Activated naive CD8-positive, alpha-beta T cell treated with anti-CD3 and anti-CD28 coated beads, Interleukin-2, amount 50 U/mL, for 16 hours (primary cell): ENCODE results near the gene CFAP61.

ENCODE experiments used
- DNase-seq: peaks from one replicate; pipeline ENCODE4 v3.0.0-alpha.2; 2020; ENCODE audit warnings: low read depth, low spot score

Gene CFAP61

GRCh38 chr20:20173254-20173653 is 120.9 kb downstream of the CFAP61 start:
- no peak for DNase-seq

- no peak for DNase-seq
Observed at GRCh38 chr20:20174089-20174835, 121.9 kb downstream of the CFAP61 start.

GRCh38 chr20:20181322-20181721 is 129.0 kb downstream of the CFAP61 start:
- no peak for DNase-seq

GRCh38 chr20:20184149-20184548 is 131.8 kb downstream of the CFAP61 start:
- no peak for DNase-seq

DNA sequence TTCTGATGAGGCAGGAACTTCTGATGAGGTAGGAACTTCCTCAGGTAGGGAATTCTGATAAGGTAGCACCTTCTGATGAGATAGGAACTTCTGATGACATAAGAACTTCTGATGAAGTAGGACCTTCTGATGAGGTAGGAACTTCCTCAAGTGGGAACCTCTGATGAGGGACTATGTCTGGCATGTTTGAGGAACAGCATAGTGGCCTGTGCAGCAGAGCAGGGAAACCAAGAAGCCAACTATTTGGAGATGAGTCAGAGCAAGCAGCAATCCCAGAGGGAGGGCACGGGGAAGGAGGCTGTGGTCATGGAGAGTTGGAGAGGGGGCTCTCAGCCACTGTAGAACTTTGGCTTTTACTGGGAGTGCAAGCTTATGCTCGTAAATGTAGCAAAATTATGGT is 132.4 kb downstream of the CFAP61 start:
- DNase-seq = no peak

DNA sequence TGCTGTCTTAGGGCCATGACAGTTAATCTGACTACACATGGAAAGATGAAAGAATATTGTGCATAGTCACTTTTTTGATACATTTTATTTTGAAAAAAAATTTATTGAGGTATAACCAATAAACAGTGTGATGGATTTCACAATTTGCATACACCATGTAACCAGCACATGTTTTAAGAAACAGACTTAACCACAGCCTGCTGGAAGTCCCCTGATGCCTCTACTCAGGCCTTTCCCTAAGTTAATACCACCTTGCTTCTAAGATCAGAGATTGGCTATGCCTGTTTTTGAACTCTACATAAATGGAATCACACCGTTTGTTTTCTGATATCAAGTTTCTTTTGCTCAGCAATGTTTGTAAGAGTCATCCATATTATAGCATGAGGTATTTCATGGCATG is 136.3 kb downstream of the CFAP61 start:
- DNase-seq = no peak

- no peak for DNase-seq
Observed at GRCh38 chr20:20192366-20192765, 140.0 kb downstream of the CFAP61 start.

GRCh38 chr20:20195021-20195705 is 142.8 kb downstream of the CFAP61 start:
- no peak for DNase-seq

DNA sequence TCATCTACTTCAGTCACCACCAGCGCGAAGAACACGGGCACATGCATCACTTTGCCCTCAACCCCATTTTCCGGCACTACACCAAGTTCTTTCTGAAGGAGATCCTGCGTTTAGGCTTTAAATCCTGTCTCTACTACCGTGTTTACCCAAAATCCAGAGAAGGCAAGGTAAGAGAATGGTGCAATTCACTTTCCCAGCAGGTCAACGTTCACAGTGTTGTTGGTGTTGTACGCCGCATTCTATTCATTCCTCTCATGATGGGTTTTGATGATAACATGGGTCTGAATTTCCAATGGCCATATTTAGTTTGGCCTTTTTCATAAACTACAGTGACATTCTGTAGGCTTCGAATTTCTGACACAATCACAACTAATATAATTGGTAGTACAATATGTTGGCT is 144.3 kb downstream of the CFAP61 start:
- no peak for DNase-seq

DNA sequence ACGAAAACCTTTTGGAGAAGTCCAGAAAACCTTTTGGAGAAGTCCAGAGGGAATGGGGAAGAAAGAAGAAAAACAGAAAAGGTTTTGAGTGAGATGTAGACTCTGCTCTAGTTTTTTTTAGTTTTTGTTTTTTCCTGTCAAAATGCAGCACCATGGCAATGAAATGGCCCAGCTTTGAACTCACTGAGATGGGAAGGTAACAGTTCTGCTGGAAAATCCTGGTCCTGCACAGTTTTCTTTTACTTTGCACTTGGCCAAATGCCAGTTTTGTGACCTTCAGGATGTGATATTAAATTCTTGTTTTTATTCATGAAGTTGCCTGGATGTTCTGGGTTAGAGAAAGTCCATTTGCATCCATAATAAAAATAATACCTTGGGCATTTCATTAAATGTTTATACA is 145.7 kb downstream of the CFAP61 start:
- no peak for DNase-seq

- no peak for DNase-seq
Observed at GRCh38 chr20:20199361-20200160, 147.2 kb downstream of the CFAP61 start.

DNA sequence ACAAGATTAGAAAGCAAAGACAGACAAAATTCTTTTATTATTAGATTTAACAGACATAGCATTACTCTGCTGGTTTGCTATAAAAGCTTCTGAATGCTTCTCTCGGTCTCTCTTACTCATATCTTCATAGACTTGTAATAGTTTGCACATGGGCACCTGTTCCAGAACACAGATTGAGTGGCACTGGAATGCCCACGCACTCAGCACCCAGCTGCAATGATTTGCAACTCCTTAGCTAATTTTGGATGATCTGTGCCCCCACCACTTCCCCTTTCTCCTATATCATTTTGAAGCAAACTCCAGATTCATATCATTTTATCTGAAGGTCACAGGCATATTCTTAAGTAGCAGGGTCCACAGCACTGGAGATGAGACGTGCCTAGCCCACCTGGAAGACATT is 148.8 kb downstream of the CFAP61 start:
- DNase-seq = no peak

DNA sequence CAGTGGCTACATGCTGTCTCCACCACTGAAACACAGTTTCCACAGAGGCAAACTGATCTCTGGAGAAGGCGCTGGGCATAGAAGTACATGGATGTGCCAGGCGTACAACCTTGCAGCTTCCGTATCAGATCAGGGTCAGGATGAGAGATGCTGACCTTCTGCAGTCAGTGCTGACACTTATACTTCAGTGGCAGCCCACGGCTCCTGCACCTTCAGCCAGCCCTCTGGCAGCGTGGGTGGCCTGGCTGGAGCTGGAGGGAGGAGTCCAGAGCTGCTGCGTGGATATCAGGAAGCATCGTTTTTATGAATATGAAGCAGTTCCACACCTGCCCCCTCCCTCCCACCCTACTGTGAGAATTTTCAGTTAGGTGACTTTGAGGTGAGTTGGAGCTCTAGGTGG is 149.3 kb downstream of the CFAP61 start:
- DNase-seq = no peak

GRCh38 chr20:20202768-20203167 is 150.4 kb downstream of the CFAP61 start:
- no peak for DNase-seq

DNA sequence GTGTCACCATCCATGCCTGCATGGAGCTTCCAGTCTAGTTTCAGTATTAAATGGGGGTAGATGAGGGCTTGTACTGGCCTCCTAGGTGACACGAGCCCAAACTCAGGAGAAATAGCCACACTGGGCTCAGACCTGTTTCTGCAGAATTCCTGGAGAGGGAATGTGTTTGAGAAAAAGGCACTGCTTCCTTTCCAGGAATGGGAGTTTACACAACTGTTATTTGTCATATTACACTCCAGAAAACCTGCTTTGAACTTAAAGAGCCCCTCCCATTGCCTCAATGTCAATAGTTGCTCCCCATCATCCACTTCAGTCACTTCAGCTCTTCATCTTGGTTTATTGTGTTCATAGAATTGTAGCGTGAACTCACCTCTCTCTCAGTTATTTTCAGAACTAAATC is 151.5 kb downstream of the CFAP61 start:
- no peak for DNase-seq

DNA sequence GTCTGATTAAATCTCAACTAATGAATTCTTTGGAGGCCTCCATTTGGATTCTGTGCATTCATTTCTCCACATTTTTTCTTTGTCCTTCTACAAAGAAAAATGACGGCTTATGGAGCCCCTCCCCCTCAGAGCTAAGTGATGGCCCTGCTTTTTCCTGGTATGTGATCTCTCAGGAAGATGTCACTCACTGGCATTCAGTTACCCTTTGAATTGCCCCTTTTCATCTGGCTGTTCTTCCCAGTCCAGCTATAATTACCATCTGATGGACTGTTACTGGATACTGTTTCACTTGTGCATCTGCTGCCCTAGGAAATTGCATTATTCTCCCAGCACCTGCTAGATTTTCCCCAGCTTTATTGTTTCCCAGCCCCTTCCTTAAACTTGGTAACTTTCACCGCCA is 151.9 kb downstream of the CFAP61 start:
- no peak for DNase-seq

DNA sequence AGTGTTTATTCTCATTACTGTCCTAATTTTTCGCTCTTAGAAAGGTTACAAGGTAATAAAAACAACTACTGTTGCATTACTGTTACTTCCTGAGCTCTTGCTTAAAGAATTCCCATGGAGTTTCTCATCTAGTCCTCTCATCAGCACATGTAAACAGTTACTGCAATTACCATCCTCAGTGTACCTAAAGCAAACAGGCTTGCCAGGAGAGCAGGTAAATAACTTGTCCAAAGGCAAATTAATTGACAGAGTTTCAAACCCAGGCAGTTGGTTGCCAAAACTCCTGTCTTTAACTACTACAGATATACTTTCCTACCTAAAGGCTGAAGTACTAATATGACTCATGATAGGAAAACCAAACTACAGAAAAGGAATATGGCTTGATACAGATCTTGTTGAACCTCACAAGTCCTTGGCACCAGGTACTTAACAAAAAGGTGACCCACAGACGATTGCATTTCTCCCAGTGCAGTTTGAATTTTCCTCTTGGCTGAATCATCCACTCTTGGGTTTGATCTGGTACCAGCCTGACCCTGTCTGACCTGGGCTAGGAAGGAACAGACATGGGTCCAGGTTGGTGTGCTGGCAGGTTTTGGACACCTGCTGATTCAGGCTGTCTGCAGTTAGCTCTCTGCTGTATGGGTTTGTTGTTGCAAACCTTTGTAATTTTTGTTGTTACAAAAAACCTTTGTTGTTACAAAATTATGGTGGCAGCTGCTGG is 153.0 kb downstream of the CFAP61 start:
- no peak for DNase-seq

GRCh38 chr20:20205862-20206236 is 153.5 kb downstream of the CFAP61 start:
- DNase-seq = no peak

- no peak for DNase-seq
Observed at GRCh38 chr20:20206788-20207187, 154.5 kb downstream of the CFAP61 start.

- no peak for DNase-seq
Observed at GRCh38 chr20:20207291-20207690, 155.0 kb downstream of the CFAP61 start.

DNA sequence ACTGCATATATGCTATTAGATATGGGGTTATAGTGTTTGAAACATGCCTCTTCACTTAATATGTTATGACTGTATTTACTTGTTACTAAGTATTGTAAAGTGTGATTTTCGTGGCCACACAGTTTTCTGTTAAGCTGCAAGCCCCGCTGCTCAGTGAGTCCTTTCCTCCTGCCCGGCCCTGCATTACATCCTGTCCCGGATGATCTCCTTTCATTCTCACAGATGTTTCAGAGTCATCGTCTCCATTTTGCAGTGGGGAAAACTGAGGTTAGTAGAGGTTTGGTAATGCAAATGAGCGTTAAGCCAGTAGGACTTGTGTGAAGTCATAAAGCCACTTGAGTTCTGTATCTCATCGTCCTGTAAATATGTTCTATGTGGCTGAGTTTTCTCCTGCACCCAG is 155.5 kb downstream of the CFAP61 start:
- DNase-seq = no peak

GRCh38 chr20:20209684-20210083 is 157.4 kb downstream of the CFAP61 start:
- DNase-seq = no peak
